BLaER1 treated with 17β-estradiol and CSF1 and Interleukin-3, amounts not matched to agents 10 nM and 100 nM (cell line): Measurements from ENCODE around the gene SHC2.
A peak's percentile ranks its signal among the peaks of the same experiment; 100 is the strongest.
"Not testable (repeated sequence)": the region's sequence is repeated elsewhere in the genome, so short reads cannot be mapped to it uniquely, and the experiment has no call there.

ENCODE experiments used
- H3K27ac ChIP-seq, 11 experiments: shearing (Covaris generic); formaldehyde crosslinking; 2 replicates each; pipeline ENCODE4 v1.8.1; 2022
- H3K27me3 ChIP-seq, 11 experiments: shearing (Covaris generic); formaldehyde crosslinking; 2 replicates each; pipeline ENCODE4 v1.8.1; 2022
- H3K36me3 ChIP-seq, 11 experiments: shearing (Covaris generic); formaldehyde crosslinking; 2 replicates each; pipeline ENCODE4 v1.8.1; 2022
- H3K4me1 ChIP-seq, 10 experiments: shearing (Covaris generic); formaldehyde crosslinking; 2 replicates each; pipeline ENCODE4 v1.8.1; 2022
- H3K4me2 ChIP-seq, 11 experiments: shearing (Covaris generic); formaldehyde crosslinking; 2 replicates each; pipeline ENCODE4 v1.8.1; 2022
- H3K4me3 ChIP-seq, 10 experiments: shearing (Covaris generic); formaldehyde crosslinking; 2 replicates each; pipeline ENCODE4 v1.8.1; 2022
- H3K9ac ChIP-seq, 11 experiments: shearing (Covaris generic); formaldehyde crosslinking; 2 replicates each; pipeline ENCODE4 v1.8.1; 2022
- H3K9me3 ChIP-seq, 11 experiments: shearing (Covaris generic); formaldehyde crosslinking; replicated peaks in 1 of 11; 2 replicates each; pipeline ENCODE4 v1.8.1; 2022
- H4K20me1 ChIP-seq, 11 experiments: shearing (Covaris generic); formaldehyde crosslinking; 2 replicates each; pipeline ENCODE4 v1.8.1; 2022
- Cebpa-rat ChIP-seq, 11 experiments: shearing (Covaris generic); IDR thresholded peaks; 2 replicates each; pipeline ENCODE4 v1.8.1; 2022

SHC2 gene

DNA sequence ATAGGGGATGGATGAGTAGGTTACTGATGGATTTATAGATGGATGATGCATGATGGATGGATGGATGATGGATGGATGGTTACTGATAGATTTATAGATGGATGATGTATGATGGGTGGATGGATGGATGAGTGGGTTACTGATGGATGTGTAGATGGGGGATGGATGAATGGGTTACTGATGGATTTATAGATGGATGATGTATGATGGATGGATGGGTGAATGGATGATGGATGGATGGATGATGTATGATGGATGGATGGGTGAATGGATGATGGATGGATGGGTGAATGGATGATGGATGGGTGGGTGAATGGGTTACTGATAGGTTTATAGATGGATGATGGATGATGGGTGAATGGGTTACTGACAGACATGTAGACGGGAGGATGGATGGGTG, 45.5 kb downstream of the SHC2 start:
- no peak overlapping the region for H3K27ac ChIP-seq
- no peak overlapping the region for H3K9ac ChIP-seq
- no peak for TF ChIP-seq Cebpa-rat (IDR thresholded peaks at IDR 0.05)
- no peaks in the 10 kb centered on the region for H3K36me3 ChIP-seq
- no peaks in the 10 kb centered on the region for H3K4me1 ChIP-seq
- no peak overlapping the region for H3K4me2 ChIP-seq
- H3K9me3 ChIP-seq, result no peaks in the 10 kb centered on the region
- H3K27me3 ChIP-seq, result peaks cover 0 to 3% (median 1%) of the 10 kb centered on the region in 11 experiments; a peak in 9 of 22 replicates
- H4K20me1 ChIP-seq, result peaks cover 0 to 8% (median 0%) of the 10 kb centered on the region in 11 experiments; a peak in 1 of 22 replicates
- no peak overlapping the region for H3K4me3 ChIP-seq

DNA sequence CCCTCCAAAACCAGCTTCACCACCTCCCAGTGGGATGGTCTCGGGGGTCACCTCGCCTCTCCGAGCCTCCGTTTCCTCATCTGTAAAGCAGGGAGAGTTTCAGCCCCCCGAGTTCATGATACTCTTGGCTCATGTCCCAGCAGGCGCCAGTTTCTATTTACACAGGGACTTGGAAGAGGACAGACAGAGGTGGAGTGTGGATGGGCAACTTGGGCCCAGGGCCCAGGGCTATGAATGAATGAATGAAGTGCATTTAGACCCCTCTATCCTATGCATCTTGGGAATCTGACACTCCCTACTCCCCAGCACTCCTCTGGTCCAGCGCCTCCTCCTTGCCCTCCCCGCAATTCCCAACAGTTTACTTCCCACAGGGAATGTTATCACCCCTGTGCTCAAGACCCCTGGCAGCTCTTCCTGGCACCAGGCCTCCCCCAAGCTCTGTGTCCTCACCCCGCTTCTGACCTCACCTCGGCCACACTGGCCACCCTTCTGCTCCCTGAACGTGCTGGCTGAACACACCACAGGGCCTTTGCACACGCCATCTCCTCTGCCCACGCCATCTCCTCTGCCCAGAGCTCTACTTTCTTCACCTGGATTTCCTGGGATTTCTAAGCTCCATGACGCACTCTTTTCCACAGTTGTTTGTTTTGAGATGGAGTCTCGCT, 46.9 kb downstream of the SHC2 start:
- Histone ChIP-seq H3K9ac (no peak overlapping the region), H3K4me2 (no peak overlapping the region), H3K9me3 (no peaks in the 10 kb centered on the region), H3K4me1 (peaks cover 4 to 10% (median 8%) of the 10 kb centered on the region in 10 experiments; a peak in 16 of 20 replicates), H3K27me3 (peaks cover 0 to 17% (median 15%) of the 10 kb centered on the region in 11 experiments; a peak in 15 of 22 replicates), H3K4me3 (no peak overlapping the region), H3K36me3 (no peaks in the 10 kb centered on the region), H3K27ac (no peak overlapping the region), H4K20me1 (peaks cover 0 to 13% (median 0%) of the 10 kb centered on the region in 11 experiments; a peak in 4 of 22 replicates)
- TF ChIP-seq Cebpa-rat (IDR thresholded peaks at IDR 0.05), result no peak

DNA sequence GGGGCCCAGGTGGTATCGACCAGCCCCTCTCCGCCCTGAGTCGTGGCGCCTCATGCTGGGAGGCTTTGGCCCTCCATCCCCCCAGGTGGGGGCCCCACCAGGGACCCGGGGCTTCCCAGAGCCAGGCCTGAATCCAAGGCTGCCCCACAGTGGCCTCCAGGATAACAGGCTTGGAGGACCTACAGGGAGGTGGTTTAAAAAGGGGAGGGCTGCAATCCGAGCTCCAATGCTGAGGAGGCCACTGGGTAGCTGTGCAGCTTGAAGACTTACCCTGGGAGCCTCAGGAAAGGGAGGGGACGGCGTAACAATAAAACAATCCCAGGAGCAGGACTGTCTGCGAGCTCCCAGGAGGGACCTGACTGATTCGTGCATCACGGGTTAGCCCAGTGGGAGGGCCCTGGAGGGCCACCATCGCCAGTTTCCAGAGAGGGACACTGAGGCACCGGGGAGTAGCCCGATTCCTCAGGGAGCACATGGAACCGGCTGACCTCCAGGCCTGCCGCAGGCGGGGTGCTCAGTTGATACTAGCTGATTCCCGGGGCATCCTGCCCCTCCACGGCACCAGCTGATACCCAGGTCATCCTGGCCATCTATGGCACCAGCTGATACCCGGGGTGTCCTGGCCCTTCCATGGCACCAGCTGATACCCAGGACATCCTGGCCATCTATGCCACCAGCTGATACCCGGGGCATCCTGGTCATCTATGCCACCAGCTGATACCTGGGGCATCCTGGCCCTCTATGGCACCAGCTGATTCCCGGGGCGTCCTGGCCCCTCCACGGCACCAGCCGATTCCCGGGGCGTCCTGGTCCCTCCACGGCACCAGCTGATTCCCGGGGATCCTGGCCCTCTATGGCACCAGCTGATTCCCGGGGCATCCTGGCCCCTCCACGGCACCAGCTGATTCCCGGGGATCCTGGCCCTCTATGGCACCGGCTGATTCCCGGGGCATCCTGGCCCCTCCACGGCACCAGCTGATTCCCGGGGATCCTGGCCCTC, 48.2 kb downstream of the SHC2 start:
- H3K27me3 ChIP-seq, result peaks cover 0 to 30% (median 17%) of the 10 kb centered on the region in 11 experiments; a peak in 15 of 22 replicates
- peaks cover 0 to 19% (median 0%) of the 10 kb centered on the region in 11 experiments; a peak in 5 of 22 replicates for H4K20me1 ChIP-seq

DNA sequence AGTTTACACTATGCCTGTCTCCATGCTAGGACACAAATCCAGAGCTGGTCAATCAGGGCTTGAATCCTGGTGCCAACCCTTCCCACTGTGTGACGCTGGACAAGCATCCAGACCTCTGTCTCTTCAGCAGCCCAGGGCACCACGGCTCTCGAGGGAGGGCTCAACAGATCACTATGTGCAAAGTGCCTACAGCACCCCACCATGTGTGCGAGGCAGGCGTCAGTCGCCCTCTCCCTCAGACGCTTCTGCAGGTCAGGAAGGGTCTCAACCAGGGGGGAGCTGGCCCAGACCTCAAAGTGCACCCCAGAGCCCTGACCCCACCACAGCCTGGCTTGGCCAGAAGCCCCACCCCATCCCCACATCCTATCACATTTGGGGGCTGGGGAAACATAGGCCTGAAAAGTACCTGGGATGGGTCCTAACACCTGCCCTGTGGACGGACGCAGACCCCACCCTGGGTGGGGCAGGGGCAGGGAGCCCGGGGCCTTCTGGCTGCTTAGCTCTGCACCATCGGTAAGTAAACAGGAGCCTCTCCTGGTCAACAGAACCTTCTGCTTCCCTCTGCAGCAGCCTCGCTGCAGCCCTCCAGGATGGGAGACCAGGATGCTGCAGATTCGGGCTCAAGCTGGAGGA, 49.0 kb downstream of the SHC2 start:
- H3K36me3 ChIP-seq, result no peaks in the 10 kb centered on the region
- peaks cover 0 to 27% (median 0%) of the 10 kb centered on the region in 11 experiments; a peak in 5 of 22 replicates for H4K20me1 ChIP-seq
- H3K9ac ChIP-seq, result no peak overlapping the region
- no peak overlapping the region for H3K4me3 ChIP-seq
- peaks cover 0 to 33% (median 17%) of the 10 kb centered on the region in 11 experiments; a peak in 15 of 22 replicates for H3K27me3 ChIP-seq
- TF ChIP-seq Cebpa-rat (IDR thresholded peaks at IDR 0.05), result no peak
- no peak overlapping the region for H3K27ac ChIP-seq
- peaks cover 4 to 29% (median 20%) of the 10 kb centered on the region in 10 experiments; a peak in 18 of 20 replicates for H3K4me1 ChIP-seq
- no peak overlapping the region for H3K4me2 ChIP-seq
- no peaks in the 10 kb centered on the region for H3K9me3 ChIP-seq

More for the DNA sequence above, 48.2 kb downstream of the SHC2 start:
- peaks cover 4 to 23% (median 17%) of the 10 kb centered on the region in 10 experiments; a peak in 18 of 20 replicates for H3K4me1 ChIP-seq
- H3K9ac ChIP-seq, result no peak overlapping the region
- H3K27ac ChIP-seq, result no peak overlapping the region
- no peaks in the 10 kb centered on the region for H3K36me3 ChIP-seq
- H3K4me2 ChIP-seq, result no peak overlapping the region
- H3K4me3 ChIP-seq, result no peak overlapping the region
- no peak for TF ChIP-seq Cebpa-rat (IDR thresholded peaks at IDR 0.05)
- no peaks in the 10 kb centered on the region for H3K9me3 ChIP-seq

DNA sequence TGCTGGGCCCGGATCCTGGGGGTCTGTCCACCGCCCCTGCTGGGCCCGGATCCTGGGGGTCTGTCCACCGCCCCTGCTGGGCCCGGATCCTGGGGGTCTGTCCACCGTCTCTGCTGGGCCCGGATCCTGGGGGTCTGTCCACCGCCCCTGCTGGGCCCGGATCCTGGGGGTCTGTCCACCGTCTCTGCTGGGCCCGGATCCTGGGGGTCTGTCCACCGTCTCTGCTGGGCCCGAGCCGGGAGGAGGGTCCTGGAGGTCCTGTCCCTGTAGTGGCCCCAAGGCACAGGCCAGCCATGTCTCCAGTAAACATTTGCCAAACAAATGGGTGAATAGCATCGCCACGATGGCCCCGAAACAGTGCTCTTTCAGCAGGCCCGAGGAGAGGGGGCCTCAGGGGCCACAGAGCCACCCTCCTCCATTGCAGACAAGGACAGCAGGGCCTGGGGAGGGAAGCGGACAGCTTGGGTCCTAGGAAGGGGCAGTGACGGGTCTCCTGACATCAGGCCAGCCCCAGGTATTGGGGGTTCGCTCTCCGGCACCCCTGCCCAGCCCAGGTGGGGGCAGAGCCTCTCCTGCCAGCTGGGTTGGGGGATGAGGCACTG, 49.6 kb downstream of the SHC2 start:
- not testable (repeated sequence) for H3K36me3 ChIP-seq, H3K9ac ChIP-seq, H3K9me3 ChIP-seq, H3K27ac ChIP-seq, H3K4me3 ChIP-seq, H3K4me2 ChIP-seq
- H3K4me1 ChIP-seq, result peaks cover 4 to 33% (median 23%) of the 10 kb centered on the region in 10 experiments; a peak in 18 of 20 replicates
- peaks cover 0 to 38% (median 17%) of the 10 kb centered on the region in 11 experiments; a peak in 15 of 22 replicates for H3K27me3 ChIP-seq
- peaks cover 0 to 29% (median 0%) of the 10 kb centered on the region in 11 experiments; a peak in 5 of 22 replicates for H4K20me1 ChIP-seq

DNA sequence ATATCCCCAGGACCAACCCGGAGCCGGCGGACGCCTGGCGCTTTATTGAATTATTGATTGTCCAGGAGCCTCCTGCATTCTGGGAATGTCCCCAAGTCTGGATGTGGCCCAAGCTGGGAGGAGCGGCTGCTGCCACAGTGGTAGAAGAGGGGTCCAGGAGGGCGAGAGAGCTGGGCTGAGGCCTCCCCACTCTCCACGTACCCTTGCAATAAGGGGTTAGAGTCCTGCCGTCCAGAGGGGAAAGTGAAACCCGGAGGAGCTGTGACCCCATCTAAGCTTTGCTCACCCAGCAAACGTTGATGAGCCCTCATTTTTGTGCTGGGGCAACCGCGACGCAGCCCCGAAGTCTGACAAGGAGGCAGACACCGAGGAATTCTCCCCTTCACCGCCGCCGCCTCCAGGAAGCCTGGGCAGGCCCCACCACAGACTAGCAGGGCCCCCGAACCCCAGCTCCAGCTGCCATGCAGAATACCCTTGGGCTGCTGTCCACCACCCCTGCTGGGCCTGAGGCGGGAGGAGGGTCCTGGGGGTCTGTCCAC, 50.5 kb downstream of the SHC2 start:
- no peak overlapping the region for H3K9ac ChIP-seq
- H3K4me2 ChIP-seq, result peak overlapping the region in 2 of 11 experiments; percentile 95; a peak in 1 of 22 replicates
- H3K4me1 ChIP-seq, result peaks cover 8 to 42% (median 32%) of the 10 kb centered on the region in 10 experiments; a peak in 18 of 20 replicates
- no peak for TF ChIP-seq Cebpa-rat (IDR thresholded peaks at IDR 0.05)
- no peak overlapping the region for H3K4me3 ChIP-seq
- H3K9me3 ChIP-seq, result no peaks in the 10 kb centered on the region
- H3K27ac ChIP-seq, result no peak overlapping the region
- H4K20me1 ChIP-seq, result peaks cover 0 to 33% (median 0%) of the 10 kb centered on the region in 11 experiments; a peak in 5 of 22 replicates
- H3K36me3 ChIP-seq, result no peaks in the 10 kb centered on the region
- H3K27me3 ChIP-seq, result peaks cover 0 to 45% (median 17%) of the 10 kb centered on the region in 11 experiments; a peak in 15 of 22 replicates

DNA sequence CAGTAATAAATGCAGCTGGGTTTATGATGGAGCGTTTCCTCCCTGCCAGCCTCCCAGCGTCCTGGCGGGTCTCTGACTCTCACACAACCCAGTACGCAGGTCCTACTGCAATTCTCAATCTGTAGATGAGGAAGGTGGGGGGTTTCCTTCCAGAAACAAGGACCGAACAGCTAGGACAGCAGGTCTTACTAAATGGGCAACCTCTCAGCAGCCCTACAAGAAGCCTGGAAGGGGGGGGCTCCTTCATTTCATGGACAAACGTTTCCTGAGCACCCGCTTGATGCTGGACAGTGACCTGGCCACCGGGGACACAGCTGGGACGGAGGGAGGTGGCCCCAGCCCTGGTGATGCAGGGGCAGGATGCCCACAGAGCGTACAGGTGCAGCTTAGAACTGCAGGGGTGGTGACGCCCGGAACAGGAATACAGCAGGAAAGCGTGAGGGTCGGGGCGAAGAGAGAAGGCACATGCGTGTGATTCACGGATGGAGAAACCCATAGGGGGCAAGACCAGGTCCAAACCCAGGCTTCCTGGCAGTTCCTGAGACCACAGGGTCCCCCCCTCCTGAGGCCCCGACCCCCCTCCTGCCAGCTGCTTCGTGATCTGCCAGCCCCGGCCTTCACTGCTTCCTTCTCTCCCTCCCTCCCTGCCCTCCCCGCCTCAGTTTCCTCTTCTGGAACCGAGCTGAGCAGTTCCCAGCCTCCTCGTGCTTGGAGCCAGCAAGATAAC, 51.2 kb downstream of the SHC2 start:
- Histone ChIP-seq H3K27ac (no peak overlapping the region), H3K4me3 (peak overlapping the region; percentile 57 to 72 (median 63)), H3K4me2 (peak overlapping the region; percentile 91 to 100 (median 98)), H4K20me1 (peaks cover 0 to 33% (median 0%) of the 10 kb centered on the region in 11 experiments; a peak in 5 of 22 replicates), H3K9ac (peak overlapping the region in 6 of 11 experiments; percentile 25 to 66 (median 62); a peak in 4 of 22 replicates), H3K36me3 (no peaks in the 10 kb centered on the region), H3K27me3 (peaks cover 0 to 48% (median 17%) of the 10 kb centered on the region in 11 experiments; a peak in 15 of 22 replicates), H3K9me3 (no peaks in the 10 kb centered on the region), H3K4me1 (peaks cover 10 to 46% (median 36%) of the 10 kb centered on the region in 10 experiments; a peak in 18 of 20 replicates)
- TF ChIP-seq Cebpa-rat (IDR thresholded peaks at IDR 0.05), result no peak
